ENCODE results near the gene EGLN1. TPM values are rescaled to one million over a fixed set of nuclear protein-coding genes. Genes with fewer than 3 reads are reported as not detected.
"Not testable (repeated sequence)": the region's sequence is repeated elsewhere in the genome, so short reads cannot be mapped to it uniquely, and the experiment has no call there.

EGLN1 gene
- polyA plus RNA-seq (ENCODE audit: insufficient read length): 31.3 TPM

DNA sequence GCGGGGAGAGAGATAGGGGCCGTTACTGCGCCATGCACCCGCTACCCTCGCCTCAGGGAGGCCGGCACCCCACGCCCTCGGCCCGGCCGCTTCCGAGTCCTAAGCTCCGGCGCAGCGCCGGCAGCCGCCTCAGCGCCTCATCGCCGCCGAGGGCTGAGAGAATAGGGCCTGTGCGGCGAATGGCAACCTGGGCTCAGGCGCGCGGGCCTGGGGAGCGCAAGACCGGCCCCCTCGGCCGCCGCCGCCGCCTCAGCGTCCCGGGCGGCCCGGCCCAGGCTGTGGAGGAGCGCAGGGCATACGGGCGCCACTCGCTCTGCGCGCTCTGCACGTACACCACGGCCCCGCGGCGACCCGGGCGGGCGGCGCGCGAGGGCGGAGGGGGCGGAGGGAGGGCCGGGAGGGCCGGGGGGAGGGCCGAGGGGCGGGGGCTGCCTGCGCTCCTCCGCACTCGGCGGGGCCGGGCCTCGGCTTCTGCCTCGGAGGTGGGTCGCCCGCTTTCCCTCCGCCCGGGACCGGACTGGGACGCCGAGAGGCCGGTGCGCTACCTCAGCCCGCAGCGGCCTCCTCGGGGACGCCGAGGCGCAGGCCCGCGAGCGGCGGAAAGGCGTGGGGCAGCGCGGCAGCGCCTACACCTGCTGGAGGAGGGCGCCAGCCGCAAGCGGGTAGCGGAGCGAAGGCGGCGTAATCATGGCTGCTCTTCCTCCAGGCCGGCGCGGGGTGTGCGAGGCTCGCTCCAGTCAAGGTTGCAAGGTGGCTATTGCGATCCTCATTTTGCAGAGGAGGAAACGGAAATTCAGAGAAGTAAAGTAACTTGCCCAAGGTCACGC, at the start of gene EGLN1:
TSS of gene EGLN1 (minus strand) at position 317 of the 827 bp plus-strand sequence. CDS start 399 bp downstream, outside the sequence.
- DNase-seq: peak; percentile 92

DNA sequence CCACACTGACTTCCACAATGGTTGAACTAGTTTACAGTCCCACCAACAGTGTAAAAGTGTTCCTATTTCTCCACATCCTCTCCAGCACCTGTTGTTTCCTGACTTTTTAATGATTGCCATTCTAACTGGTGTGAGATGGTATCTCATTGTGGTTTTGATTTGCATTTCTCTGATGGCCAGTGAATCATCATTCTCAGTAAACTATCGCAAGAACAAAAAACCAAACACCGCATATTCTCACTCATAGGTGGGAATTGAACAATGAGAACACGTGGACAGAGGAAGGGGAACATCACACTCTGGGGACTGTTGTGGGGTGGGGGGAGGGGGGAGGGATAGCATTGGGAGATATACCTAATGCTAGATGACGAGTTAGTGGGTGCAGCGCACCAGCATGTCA, 49.4 kb upstream of the EGLN1 start:
- not testable (repeated sequence) for DNase-seq

DNA sequence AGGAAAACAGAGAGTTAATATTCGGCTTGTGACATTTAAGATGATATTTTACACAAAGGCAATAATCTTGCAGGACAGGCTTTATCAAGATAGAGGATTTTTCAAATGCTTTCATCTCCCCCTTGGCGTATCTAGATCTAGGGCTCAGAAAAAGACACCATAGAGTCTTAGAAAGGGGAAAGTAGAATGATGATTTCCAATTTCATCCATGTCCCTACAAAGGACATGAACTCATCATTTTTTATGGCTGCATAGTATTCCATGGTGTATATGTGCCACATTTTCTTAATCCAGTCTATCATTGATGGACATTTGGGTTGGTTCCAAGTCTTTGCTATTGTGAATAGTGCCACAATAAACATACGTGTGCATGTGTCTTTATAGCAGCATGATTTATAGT, 48.9 kb upstream of the EGLN1 start:
- DNase-seq: not testable (repeated sequence)

GRCh38 chr1:231467986-231468385, 45.9 kb upstream of the EGLN1 start:
- DNase-seq: no peak

DNA sequence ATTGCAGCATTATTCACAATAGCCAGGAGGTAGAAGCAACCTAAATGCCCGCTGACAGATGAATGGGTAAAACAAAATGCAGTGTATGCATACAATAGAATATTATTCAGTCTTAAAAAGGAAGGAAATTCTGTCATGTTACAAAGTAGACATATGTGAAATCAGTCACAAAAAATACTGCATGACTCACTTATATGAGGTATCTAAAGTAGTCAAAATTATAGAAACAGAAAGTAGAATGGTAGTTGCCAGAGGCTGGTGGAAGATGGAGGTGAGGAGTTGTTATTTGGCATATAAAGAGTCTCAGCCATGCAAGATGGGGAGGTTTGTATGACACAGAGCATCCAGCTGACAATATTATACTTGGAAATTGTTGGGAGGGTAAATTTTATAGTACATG, 43.0 kb upstream of the EGLN1 start:
- no peak for DNase-seq

GRCh38 chr1:231463541-231463940, 41.5 kb upstream of the EGLN1 start:
- no peak for DNase-seq

- no peak for DNase-seq
Measured at GRCh38 chr1:231460614-231461013, 38.5 kb upstream of the EGLN1 start.

DNA sequence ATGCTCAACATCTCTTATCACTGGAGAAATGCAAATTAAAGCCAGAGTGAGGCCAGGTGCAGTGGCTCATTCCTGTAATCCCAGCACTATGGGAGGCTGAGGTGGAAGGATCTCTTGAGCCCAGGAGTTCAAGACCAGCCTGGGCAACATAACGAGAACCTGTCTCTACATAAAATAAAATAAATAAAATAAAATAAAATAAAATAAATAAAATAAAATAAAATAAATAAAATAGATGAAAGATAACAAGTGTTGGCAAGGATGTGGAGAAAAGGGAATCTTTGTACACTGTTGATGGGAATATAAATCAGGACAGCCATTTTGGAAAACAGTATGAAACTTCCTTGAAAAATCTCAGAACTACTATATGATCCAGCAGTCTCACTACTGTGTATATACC, 37.4 kb upstream of the EGLN1 start:
- not testable (repeated sequence) for DNase-seq

DNA sequence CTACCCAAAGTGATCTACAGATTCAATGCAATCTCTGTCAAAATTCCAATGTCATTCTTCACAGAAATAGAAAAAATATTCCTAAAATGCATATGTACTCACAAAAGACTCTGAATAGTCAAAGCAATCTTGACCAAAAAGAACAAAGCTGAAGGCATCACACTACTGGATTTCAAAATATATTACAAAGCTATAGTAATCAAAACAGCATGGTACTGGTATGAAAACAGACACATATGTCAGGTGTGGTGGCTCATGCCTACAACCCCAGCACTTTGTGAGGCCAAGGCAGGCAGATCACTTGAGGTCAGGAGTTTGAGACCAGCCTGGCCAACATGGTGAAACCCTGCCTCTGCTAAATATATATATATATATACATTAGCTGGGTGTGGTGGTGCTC, 35.9 kb upstream of the EGLN1 start:
- not testable (repeated sequence) for DNase-seq

DNA sequence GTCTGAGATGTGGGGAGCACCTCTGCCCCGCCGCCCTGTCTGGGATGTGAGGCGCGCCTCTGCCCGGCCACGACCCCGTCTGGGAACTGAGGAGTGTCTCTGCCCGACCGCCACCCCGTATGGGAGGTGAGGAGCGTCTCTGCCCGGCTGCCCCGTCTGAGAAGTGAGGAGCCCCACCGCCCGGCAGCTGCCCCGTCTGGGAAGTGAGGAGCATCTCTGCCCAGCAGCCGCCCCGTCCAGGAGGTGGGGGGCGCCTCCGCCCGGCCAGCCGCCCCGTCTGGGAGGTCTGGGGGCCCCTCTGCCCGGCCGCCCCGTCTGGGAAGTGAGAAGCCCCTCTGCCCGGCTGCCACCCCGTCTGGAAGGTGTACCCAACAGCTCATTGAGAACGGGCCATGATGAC, 32.0 kb upstream of the EGLN1 start:
- DNase-seq: not testable (repeated sequence)

- no peak for DNase-seq
Measured at GRCh38 chr1:231446138-231446537, 24.1 kb upstream of the EGLN1 start.

GRCh38 chr1:231444059-231444458, 22.0 kb upstream of the EGLN1 start:
- DNase-seq: no peak

DNA sequence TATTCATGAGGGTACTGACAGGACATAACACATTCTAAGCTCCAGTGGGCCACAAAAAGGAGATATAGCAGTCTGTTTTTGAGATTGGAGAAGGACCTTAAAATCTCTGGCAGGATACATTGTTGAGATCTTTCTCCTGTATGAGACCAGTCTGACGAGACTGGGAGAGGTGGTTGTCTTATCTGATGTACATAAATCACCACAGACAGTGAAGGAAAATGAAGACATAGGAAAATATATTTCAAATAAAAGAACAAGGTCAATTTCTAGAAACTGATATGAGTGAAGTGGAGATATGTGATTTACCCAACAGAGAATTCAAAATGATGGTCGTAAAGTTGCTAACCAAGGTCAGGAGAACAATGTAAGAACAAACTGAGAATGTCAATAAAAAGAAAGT, 21.3 kb upstream of the EGLN1 start:
- DNase-seq: no peak

DNA sequence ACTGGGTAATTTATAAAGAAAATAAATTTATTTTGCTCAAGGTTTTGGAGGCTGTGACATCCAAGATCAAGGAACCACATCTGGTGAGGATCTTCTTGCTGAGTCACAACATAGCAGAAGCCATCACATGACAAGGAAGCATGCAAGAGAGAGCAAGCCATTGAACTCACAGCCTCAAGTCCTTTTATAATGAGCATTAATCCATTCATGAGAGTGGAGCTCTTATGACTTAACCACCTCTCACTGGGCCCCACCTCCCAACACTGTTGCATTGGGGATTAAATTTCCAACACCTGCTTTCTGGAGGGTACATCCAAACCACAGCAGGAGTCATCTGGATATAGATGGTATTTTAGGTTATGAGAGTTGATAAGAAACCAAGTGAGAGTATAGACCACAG, 20.6 kb upstream of the EGLN1 start:
- no peak for DNase-seq

GRCh38 chr1:231432996-231433395, 10.9 kb upstream of the EGLN1 start:
- DNase-seq: no peak

- DNase-seq: no peak
Measured at GRCh38 chr1:231431665-231432415, 9.8 kb upstream of the EGLN1 start.

- not testable (repeated sequence) for DNase-seq
Measured at GRCh38 chr1:231430678-231431352, 8.7 kb upstream of the EGLN1 start.

DNA sequence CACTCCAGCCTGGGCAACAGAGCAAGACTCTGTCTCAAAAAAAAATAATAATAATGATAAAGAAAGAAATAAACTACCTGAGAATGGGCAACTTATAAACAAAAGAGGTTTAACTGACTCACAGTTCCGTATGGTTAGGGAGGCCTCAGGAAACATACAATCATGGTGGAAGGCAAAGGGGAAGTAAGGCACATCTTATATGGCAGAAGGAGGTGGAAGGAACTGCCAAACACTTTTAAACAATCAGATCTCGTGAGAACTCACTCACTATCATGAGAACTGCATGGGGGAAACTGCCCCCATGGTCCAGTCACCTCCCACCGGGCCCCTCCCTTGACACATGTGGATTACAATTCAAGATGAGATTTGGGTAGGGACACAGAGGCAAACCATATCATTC, 6.3 kb upstream of the EGLN1 start:
- DNase-seq: no peak

DNA sequence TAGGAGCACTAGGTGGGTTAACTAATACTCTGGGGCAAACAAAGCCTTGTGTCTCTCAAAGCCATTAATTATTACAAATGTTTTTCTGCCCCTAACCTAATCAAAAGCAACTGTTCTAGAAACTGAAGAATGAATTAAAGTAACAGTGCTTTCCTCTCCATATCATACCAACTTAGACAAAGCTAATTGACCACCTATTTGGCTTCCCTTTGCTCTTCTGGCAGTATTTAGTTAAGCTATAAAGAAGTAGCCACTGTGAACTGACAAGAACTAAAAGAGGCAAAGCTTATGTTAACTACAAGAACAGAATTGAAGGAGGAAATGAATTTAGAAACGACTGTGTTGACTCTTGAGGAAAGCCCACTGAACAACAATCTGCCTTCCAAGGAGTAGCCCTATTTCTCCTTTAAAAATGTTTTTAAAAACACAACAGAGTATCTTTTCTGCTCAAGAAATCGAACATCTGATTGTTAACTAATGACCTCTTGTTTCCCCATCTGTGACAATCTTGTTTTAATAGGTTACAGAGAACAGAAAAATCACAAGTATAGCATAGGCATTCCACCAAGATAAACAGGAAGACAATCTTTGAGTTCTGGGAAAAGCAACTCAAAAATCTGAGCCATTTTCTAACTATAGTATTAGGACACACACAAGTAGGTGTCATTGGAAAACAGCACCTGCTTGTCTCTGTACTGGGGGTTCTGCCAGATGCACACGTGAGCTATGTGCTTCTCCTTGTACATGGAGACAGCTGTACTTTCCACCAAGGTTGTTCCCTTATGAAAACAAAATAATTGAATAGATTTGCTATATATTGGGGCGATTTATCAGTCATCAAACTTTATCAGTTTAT, 3.1 kb upstream of the EGLN1 start:
- DNase-seq: no peak

DNA sequence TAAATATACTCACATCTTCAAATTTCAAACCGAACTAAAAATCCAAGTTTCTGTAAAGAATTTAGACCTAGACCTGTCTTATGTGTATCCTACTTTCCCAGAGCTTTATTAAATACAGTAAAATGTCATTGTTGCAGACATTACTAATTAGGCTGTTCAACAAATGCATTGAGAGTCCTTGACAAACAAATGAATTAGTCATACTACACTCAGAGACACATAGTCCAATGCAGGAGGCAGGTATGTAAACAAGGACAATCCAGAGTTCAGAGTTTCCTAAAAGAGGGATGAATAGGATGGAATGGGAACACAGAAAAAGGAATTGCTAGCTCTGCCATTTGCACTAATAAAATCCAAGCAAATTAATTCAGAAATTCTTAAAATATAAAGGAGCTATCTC, 1.6 kb upstream of the EGLN1 start:
- no peak for DNase-seq

GRCh38 chr1:231422798-231423309, 767 bp upstream of the EGLN1 start:
- DNase-seq: no peak

GRCh38 chr1:231421546-231421970, 529 bp downstream of the EGLN1 start:
- peak; percentile 48 for DNase-seq
